SH-SY5Y (cell line): Measurements from ENCODE around the gene NID2.

Experiments used
- GATA2 ChIP-seq: IDR thresholded peaks from 2 replicates; pipeline ENCODE4 v1.6.1; 2011; ENCODE audit warnings: mild to moderate bottlenecking, low read depth, low read length
- GATA3 ChIP-seq: IDR thresholded peaks from 2 replicates; pipeline ENCODE4 v1.6.1; 2011; ENCODE audit warnings: low read depth, mild to moderate bottlenecking, low read length, moderate library complexity

DNA sequence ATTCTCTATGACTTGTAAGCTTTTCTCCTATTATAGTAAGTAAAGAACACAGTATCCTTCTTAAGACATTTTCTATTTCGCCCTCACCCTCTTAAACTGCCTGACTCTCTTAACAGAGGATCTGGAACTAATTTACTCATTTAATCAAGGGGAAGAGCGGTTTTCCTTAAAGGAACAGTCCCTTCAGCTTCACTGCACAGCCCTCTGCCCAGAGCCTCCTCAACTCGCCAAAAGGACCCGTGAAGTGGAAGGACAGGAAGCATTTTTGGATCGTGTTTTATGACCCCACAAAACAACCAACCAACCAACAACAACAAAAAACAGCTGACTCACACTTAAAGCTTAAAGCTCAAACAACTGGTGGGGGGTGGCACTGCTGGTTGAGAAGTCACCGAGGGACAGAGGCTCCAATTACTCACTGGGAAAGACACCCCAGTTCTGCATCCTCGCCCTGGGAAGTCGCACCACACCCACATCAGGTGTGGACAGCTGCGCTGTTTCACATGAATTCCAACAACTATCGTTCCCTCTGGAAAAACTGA is 35.7 kb downstream of the NID2 start:
- TF ChIP-seq GATA2 (no peak), GATA3 (no peak)
